GM21423 (cell line): Measurements from ENCODE around the gene ECSCR.
A peak's percentile ranks its signal among the peaks of the same experiment; 100 is the strongest.
"Not testable (repeated sequence)": the region's sequence is repeated elsewhere in the genome, so short reads cannot be mapped to it uniquely, and the experiment has no call there.

Experiments
- ATAC-seq: cut with Tn5 transposase; IDR thresholded peaks from one replicate; pipeline ENCODE4 v1.9.1; 2021; ENCODE audit warnings: mild to moderate bottlenecking, moderate library complexity; ENCODE audit not compliant: unreplicated experiment

ECSCR gene

GRCh38 chr5:139414581-139415130, 47.9 kb downstream of the ECSCR start:
- no peak for ATAC-seq

GRCh38 chr5:139413963-139414362, 48.6 kb downstream of the ECSCR start:
- ATAC-seq, result no peak

- ATAC-seq, result no peak
These were observed 49.4 kb downstream of the ECSCR start for GRCh38 chr5:139413153-139413552.

- no peak for ATAC-seq
These were observed 51.3 kb downstream of the ECSCR start for GRCh38 chr5:139410993-139411828.

- ATAC-seq, result no peak
These were observed 52.2 kb downstream of the ECSCR start for GRCh38 chr5:139410121-139410992.

- ATAC-seq, result not testable (repeated sequence)
These were observed 53.4 kb downstream of the ECSCR start for GRCh38 chr5:139409116-139409515.

- no peak for ATAC-seq
These were observed 54.4 kb downstream of the ECSCR start for GRCh38 chr5:139408191-139408590.

GRCh38 chr5:139407517-139407916, 55.0 kb downstream of the ECSCR start:
- ATAC-seq, result no peak

GRCh38 chr5:139406963-139407362, 55.6 kb downstream of the ECSCR start:
- no peak for ATAC-seq

- no peak for ATAC-seq
These were observed 58.1 kb downstream of the ECSCR start for GRCh38 chr5:139404484-139404840.

- ATAC-seq, result peak; percentile 79
These were observed 58.6 kb downstream of the ECSCR start, which contains the start of gene SPATA24 for GRCh38 chr5:139403787-139404483. Gene SPATA24 (minus strand): TSS chr5:139404089. CDS start chr5:139404060, 29 bp downstream.

- ATAC-seq, result no peak
These were observed 59.1 kb downstream of the ECSCR start for GRCh38 chr5:139403418-139403786.

- ATAC-seq, result no peak
These were observed 59.9 kb downstream of the ECSCR start for GRCh38 chr5:139402561-139403158.

GRCh38 chr5:139401546-139401945, 61.0 kb downstream of the ECSCR start:
- ATAC-seq, result no peak

- no peak for ATAC-seq
These were observed 62.9 kb downstream of the ECSCR start for GRCh38 chr5:139399501-139400121.
